HG02798 (cell line): ENCODE results near the gene PSG3.
"Not testable (repeated sequence)": the region's sequence is repeated elsewhere in the genome, so short reads cannot be mapped to it uniquely, and the experiment has no call there.

Experiments used
- ATAC-seq: cut with Tn5 transposase; IDR thresholded peaks from one replicate; pipeline ENCODE4 v1.9.1; 2021; ENCODE audit warnings: mild to moderate bottlenecking; ENCODE audit not compliant: unreplicated experiment, poor library complexity

The PSG3 gene

GRCh38 chr19:42740381-42740780 lies at the start of gene PSG3:
Gene PSG3 (minus strand): TSS chr19:42740481. CDS start chr19:42740384, 97 bp downstream.
- ATAC-seq, result not testable (repeated sequence)

- not testable (repeated sequence) for ATAC-seq
These were observed 48.5 kb upstream of the PSG3 start for GRCh38 chr19:42788766-42789165.

- not testable (repeated sequence) for ATAC-seq
These were observed 47.5 kb upstream of the PSG3 start for GRCh38 chr19:42787766-42788165.

GRCh38 chr19:42776750-42777612 lies 36.7 kb upstream of the PSG3 start:
- ATAC-seq, result not testable (repeated sequence)

GRCh38 chr19:42774510-42775158 lies 34.4 kb upstream of the PSG3 start:
- not testable (repeated sequence) for ATAC-seq

GRCh38 chr19:42767319-42767718 lies 27.0 kb upstream of the PSG3 start:
- ATAC-seq, result not testable (repeated sequence)

GRCh38 chr19:42766871-42767270 lies 26.6 kb upstream of the PSG3 start:
- not testable (repeated sequence) for ATAC-seq

- ATAC-seq, result no peak
These were observed 24.6 kb upstream of the PSG3 start for GRCh38 chr19:42764836-42765235.

GRCh38 chr19:42762789-42763188 lies 22.5 kb upstream of the PSG3 start:
- no peak for ATAC-seq

- ATAC-seq, result not testable (repeated sequence)
These were observed 21.6 kb upstream of the PSG3 start for GRCh38 chr19:42761924-42762295.

- ATAC-seq, result not testable (repeated sequence)
These were observed 21.0 kb upstream of the PSG3 start for GRCh38 chr19:42760954-42761923.

- not testable (repeated sequence) for ATAC-seq
These were observed 18.4 kb upstream of the PSG3 start for GRCh38 chr19:42758667-42759066.

GRCh38 chr19:42752246-42752645 lies 12.0 kb upstream of the PSG3 start:
- not testable (repeated sequence) for ATAC-seq

- ATAC-seq, result not testable (repeated sequence)
These were observed 1.7 kb upstream of the PSG3 start for GRCh38 chr19:42741726-42742607.

GRCh38 chr19:42737581-42738011 lies 2.7 kb downstream of the PSG3 start:
- ATAC-seq, result not testable (repeated sequence)

- not testable (repeated sequence) for ATAC-seq
These were observed 11.9 kb downstream of the PSG3 start for GRCh38 chr19:42728341-42728740.

- ATAC-seq, result not testable (repeated sequence)
These were observed 26.3 kb downstream of the PSG3 start for GRCh38 chr19:42714000-42714399.

- not testable (repeated sequence) for ATAC-seq
These were observed 27.5 kb downstream of the PSG3 start for GRCh38 chr19:42712753-42713152.

- not testable (repeated sequence) for ATAC-seq
These were observed 29.3 kb downstream of the PSG3 start for GRCh38 chr19:42710986-42711385.
